ENCODE data around the gene OR1F1. TPM values are rescaled to one million over a fixed set of nuclear protein-coding genes. Genes with fewer than 3 reads are reported as not detected.

The OR1F1 gene
- total and polyA plus RNA-seq, 2 donors (not counting 1 experiment from before 2014, with no cell fraction given), result 0.23 TPM; not detected in 1

GRCh38 chr16:3242709-3243108, 54.7 kb downstream of the OR1F1 start:
- TF ChIP-seq EZH2 (IDR thresholded peaks at IDR 0.05; ENCODE audit: low read length, missing control alignments) (no peak), CTCF (conservative IDR thresholded peaks at IDR 0.05 in 1 of 2, IDR thresholded peaks at IDR 0.05 in 1 of 2; ENCODE audit: low read depth in 1 of 2, low read length in 2 of 2) (no peak)
- no peak overlapping the region for H3K9ac ChIP-seq (ENCODE audit: insufficient read depth, low read length)
- DNase-seq (ENCODE audit: low read depth in 2 of 2), result no peak

GRCh38 chr16:3243882-3244281, 55.9 kb downstream of the OR1F1 start:
- H3K4me3 ChIP-seq (replicated peaks in 1 of 4; ENCODE audit: control extremely low read depth in 1 of 4, insufficient read depth in 1 of 4, low read depth in 3 of 4, low read length in 4 of 4), result no peak overlapping the region
- H2AFZ ChIP-seq (ENCODE audit: low read length), result no peak overlapping the region
- TF ChIP-seq CTCF (conservative IDR thresholded peaks at IDR 0.05 in 1 of 2, IDR thresholded peaks at IDR 0.05 in 1 of 2; ENCODE audit: low read depth in 1 of 2, low read length in 2 of 2) (no peak), EZH2 (IDR thresholded peaks at IDR 0.05; ENCODE audit: low read length, missing control alignments) (no peak)
- no peak overlapping the region for H3K4me2 ChIP-seq (ENCODE audit: extremely low read depth, insufficient read depth, low read length)
- H3K27ac ChIP-seq (ENCODE audit: insufficient read depth, low read length), result no peak overlapping the region
- H3K4me1 ChIP-seq (ENCODE audit: control insufficient read depth, extremely low read depth, insufficient read depth, low read length), result no peaks in the 10 kb centered on the region
- no peaks in the 10 kb centered on the region for H4K20me1 ChIP-seq (ENCODE audit: control insufficient read depth, extremely low read depth, insufficient read depth, low read length)
- peaks cover under 1% of the 10 kb centered on the region for H3K27me3 ChIP-seq (ENCODE audit: control insufficient read depth, insufficient read depth, low read length)
- DNase-seq (ENCODE audit: low read depth in 2 of 2), result no peak
- H3K9me3 ChIP-seq (ENCODE audit: control insufficient read depth, insufficient read depth, low read depth, low read length), result no peaks in the 10 kb centered on the region
- H3K79me2 ChIP-seq (ENCODE audit: control insufficient read depth, insufficient read depth, low read length), result no peaks in the 10 kb centered on the region
- no peak overlapping the region for H3K9ac ChIP-seq (ENCODE audit: insufficient read depth, low read length)
- H3K36me3 ChIP-seq (ENCODE audit: control insufficient read depth, insufficient read depth, low read length), result no peaks in the 10 kb centered on the region

More at GRCh38 chr16:3242709-3243108, 54.7 kb downstream of the OR1F1 start:
- Histone ChIP-seq H3K79me2 (ENCODE audit: control insufficient read depth, insufficient read depth, low read length) (no peaks in the 10 kb centered on the region), H2AFZ (ENCODE audit: low read length) (no peak overlapping the region), H4K20me1 (ENCODE audit: control insufficient read depth, extremely low read depth, insufficient read depth, low read length) (no peaks in the 10 kb centered on the region), H3K27ac (ENCODE audit: insufficient read depth, low read length) (no peak overlapping the region), H3K27me3 (ENCODE audit: control insufficient read depth, insufficient read depth, low read length) (no peaks in the 10 kb centered on the region), H3K9me3 (ENCODE audit: control insufficient read depth, insufficient read depth, low read depth, low read length) (no peaks in the 10 kb centered on the region), H3K4me3 (replicated peaks in 1 of 4; ENCODE audit: control extremely low read depth in 1 of 4, insufficient read depth in 1 of 4, low read depth in 3 of 4, low read length in 4 of 4) (no peak overlapping the region), H3K36me3 (ENCODE audit: control insufficient read depth, insufficient read depth, low read length) (no peaks in the 10 kb centered on the region), H3K4me2 (ENCODE audit: extremely low read depth, insufficient read depth, low read length) (no peak overlapping the region), H3K4me1 (ENCODE audit: control insufficient read depth, extremely low read depth, insufficient read depth, low read length) (no peaks in the 10 kb centered on the region)

- H2AFZ ChIP-seq (ENCODE audit: low read length), result no peak overlapping the region
Observed at GRCh38 chr16:3246002-3246401, 58.0 kb downstream of the OR1F1 start.

More at GRCh38 chr16:3246002-3246401, 58.0 kb downstream of the OR1F1 start:
- DNase-seq (ENCODE audit: low read depth in 2 of 2), result no peak
- H3K79me2 ChIP-seq (ENCODE audit: control insufficient read depth, insufficient read depth, low read length), result no peaks in the 10 kb centered on the region
- no peaks in the 10 kb centered on the region for H3K4me1 ChIP-seq (ENCODE audit: control insufficient read depth, extremely low read depth, insufficient read depth, low read length)
- no peaks in the 10 kb centered on the region for H3K36me3 ChIP-seq (ENCODE audit: control insufficient read depth, insufficient read depth, low read length)
- H4K20me1 ChIP-seq (ENCODE audit: control insufficient read depth, extremely low read depth, insufficient read depth, low read length), result no peaks in the 10 kb centered on the region
- no peak overlapping the region for H3K9ac ChIP-seq (ENCODE audit: insufficient read depth, low read length)
- H3K4me3 ChIP-seq (replicated peaks in 1 of 4; ENCODE audit: control extremely low read depth in 1 of 4, insufficient read depth in 1 of 4, low read depth in 3 of 4, low read length in 4 of 4), result no peak overlapping the region
- no peak overlapping the region for H3K27ac ChIP-seq (ENCODE audit: insufficient read depth, low read length)
- peaks cover 4% of the 10 kb centered on the region for H3K27me3 ChIP-seq (ENCODE audit: control insufficient read depth, insufficient read depth, low read length)
- TF ChIP-seq EZH2 (IDR thresholded peaks at IDR 0.05; ENCODE audit: low read length, missing control alignments) (no peak), CTCF (conservative IDR thresholded peaks at IDR 0.05 in 1 of 2, IDR thresholded peaks at IDR 0.05 in 1 of 2; ENCODE audit: low read depth in 1 of 2, low read length in 2 of 2) (no peak)
- no peak overlapping the region for H3K4me2 ChIP-seq (ENCODE audit: extremely low read depth, insufficient read depth, low read length)
- H3K9me3 ChIP-seq (ENCODE audit: control insufficient read depth, insufficient read depth, low read depth, low read length), result no peaks in the 10 kb centered on the region

Measured in fibroblast of lung (primary cell).